GM12873 (cell line): Measurements from ENCODE around the gene METTL22.
A peak's percentile ranks its signal among the peaks of the same experiment; 100 is the strongest.

Experiments
- TF ChIP-seq, protein P1 (sequence below): IDR thresholded peaks from 2 replicates; pipeline ENCODE4 v1.5.1; 2012; ENCODE audit warnings: low read depth, mild to moderate bottlenecking, moderate library complexity, low read length, control low read depth; ENCODE audit not compliant: insufficient read depth; ENCODE audit errors: missing control alignments

Gene METTL22

GRCh38 chr16:8647721-8648318 lies 26.3 kb downstream of the METTL22 start:
- TF ChIP-seq, protein P1, sequence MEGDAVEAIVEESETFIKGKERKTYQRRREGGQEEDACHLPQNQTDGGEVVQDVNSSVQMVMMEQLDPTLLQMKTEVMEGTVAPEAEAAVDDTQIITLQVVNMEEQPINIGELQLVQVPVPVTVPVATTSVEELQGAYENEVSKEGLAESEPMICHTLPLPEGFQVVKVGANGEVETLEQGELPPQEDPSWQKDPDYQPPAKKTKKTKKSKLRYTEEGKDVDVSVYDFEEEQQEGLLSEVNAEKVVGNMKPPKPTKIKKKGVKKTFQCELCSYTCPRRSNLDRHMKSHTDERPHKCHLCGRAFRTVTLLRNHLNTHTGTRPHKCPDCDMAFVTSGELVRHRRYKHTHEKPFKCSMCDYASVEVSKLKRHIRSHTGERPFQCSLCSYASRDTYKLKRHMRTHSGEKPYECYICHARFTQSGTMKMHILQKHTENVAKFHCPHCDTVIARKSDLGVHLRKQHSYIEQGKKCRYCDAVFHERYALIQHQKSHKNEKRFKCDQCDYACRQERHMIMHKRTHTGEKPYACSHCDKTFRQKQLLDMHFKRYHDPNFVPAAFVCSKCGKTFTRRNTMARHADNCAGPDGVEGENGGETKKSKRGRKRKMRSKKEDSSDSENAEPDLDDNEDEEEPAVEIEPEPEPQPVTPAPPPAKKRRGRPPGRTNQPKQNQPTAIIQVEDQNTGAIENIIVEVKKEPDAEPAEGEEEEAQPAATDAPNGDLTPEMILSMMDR, result no peak

DNA sequence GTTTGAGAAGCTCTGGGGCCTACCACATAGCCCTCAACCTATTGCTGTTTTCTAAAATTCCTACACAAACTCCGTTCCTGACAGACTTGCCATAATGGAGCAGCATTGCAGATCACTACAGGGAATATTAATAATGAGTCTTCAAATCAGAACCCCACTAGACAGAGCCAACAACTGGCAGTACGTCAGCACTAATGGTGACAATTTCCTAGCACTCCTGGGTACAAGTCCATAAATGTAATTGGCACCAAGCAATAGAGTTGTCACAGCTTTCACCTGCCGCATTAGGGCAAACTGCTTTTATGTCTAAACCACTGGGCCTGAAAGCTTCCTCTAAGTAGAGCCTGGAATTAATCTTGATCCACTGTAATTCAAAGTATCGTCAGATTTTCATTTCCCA lies 27.4 kb downstream of the METTL22 start:
- TF ChIP-seq, protein P1, result no peak

GRCh38 chr16:8649829-8650554 lies 28.5 kb downstream of the METTL22 start:
- TF ChIP-seq, protein P1, result no peak

- TF ChIP-seq, protein P1, result no peak
Measured at GRCh38 chr16:8655184-8655717, 33.8 kb downstream of the METTL22 start.

GRCh38 chr16:8656376-8656775 lies 34.9 kb downstream of the METTL22 start:
- TF ChIP-seq, protein P1, result no peak

- TF ChIP-seq, protein P1, result peak; percentile 55
Measured at GRCh38 chr16:8660841-8661301, 39.4 kb downstream of the METTL22 start.

DNA sequence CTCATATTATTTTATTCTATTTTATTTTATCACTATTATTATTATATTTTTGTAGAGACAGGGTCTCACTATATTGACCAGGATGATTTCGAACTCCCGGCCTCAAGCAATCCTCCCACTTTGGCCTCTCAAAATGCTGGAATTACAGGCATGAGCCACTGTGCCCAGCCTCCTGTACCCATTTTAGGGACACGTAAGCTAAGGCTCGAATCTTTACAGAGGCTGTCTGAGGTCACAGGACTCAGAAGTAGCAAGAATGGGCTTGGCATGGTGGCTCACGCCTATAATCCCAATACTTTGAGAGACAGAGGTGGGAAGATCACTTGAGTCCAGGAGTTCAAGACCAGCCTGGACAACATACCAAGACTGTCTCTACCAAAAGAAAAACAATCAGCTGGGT lies 40.2 kb downstream of the METTL22 start:
- TF ChIP-seq, protein P1, result no peak
